ENCODE results near the gene AKAP5.

DNA sequence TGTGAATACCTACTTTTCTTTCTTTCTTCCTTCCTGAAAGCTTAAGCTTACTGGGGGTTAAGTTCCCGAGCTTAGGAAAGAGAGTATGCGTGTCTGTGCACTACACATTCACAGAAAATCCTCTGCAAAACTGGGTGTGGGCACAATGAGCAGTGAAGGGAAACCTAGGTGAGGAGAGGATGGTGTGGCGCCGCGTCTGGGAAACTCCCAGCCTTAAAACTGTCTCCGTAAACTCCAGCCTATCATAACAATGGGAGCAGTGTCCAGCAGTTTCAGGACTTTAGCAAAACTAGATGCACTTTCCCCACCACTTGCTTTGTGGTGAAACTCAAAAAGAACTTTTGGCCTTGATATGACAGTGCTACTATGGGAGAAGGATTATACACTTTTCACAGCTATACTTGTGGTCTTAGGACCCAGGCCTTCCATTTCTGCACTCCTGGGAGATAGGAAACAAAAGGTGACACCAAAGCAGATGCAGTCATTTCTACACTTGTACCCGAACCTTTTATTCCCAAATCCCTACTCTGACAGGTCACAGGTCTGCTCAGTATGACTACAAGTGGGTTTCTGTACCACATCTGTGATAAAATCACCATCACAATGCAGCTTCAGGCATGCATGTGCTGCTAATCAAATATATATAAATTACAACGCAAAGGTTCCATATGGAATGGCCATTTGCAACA, 10.4 kb downstream of the AKAP5 start:
- TF ChIP-seq POLR2AphosphoS5 (IDR thresholded peaks at IDR 0.05; ENCODE audit: low read depth, low read length) (no peak), TAF1 (IDR thresholded peaks at IDR 0.05; ENCODE audit: borderline replicate concordance, low read depth, low read length) (no peak), POLR2A (IDR thresholded peaks at IDR 0.05; ENCODE audit: low read depth, low read length) (no peak)

All from GM12892 (cell line).